T-helper 17 cell (primary cell): ENCODE data around the gene CHRNE. TPM values are rescaled to one million over a fixed set of nuclear protein-coding genes. Genes with fewer than 3 reads are reported as not detected.

Experiments
- ATAC-seq: fragments of 150-1000 bp; cut with Tn5 transposase; 2 replicates; pipeline ENCODE4 v1.10.0; 2021; ENCODE audit warnings: mild to moderate bottlenecking, moderate library complexity
- DNase-seq, 3 donors: peaks; one replicate each; pipeline versions ENCODE4 v3.0.0 to v3.0.0-alpha.2; 2020 to 2021
- H3K9me3 ChIP-seq: one replicate; pipeline ENCODE4 v1.7.0; 2013; ENCODE audit warnings: low read length, mild to moderate bottlenecking; ENCODE audit not compliant: control insufficient read depth, poor library complexity, severe bottlenecking
- H3K27ac Mint-ChIP-seq: one replicate; pipeline ENCODE4 v1.8.0; 2022; ENCODE audit warnings: mild to moderate bottlenecking, moderate library complexity, mixed read lengths
- H3K27me3 Mint-ChIP-seq: one replicate; pipeline ENCODE4 v1.8.0; 2022; ENCODE audit warnings: mixed read lengths
- H3K36me3 Mint-ChIP-seq: one replicate; pipeline ENCODE4 v1.8.0; 2022; ENCODE audit warnings: low read depth, mixed read lengths
- H3K4me1 Mint-ChIP-seq: one replicate; pipeline ENCODE4 v1.8.0; 2022; ENCODE audit warnings: mild to moderate bottlenecking, mixed read lengths
- H3K4me3 Mint-ChIP-seq: one replicate; pipeline ENCODE4 v1.8.0; 2022; ENCODE audit warnings: mild to moderate bottlenecking, moderate library complexity, mixed read lengths
- total RNA-seq, 4 donors: library from RNA in 2 of 4; stranded (reverse) in 2 of 4; gene quantifications; one replicate each; pipeline ENCODE4 v1.2.3 and lab custom pipeline; 2022 to 2026

Gene CHRNE
- total RNA-seq = 1 to 10 TPM; 1.1 to 1.6 TPM
- 1.4 to 6.3 reads per million in 2 donors for total RNA-seq (lab: John Stamatoyannopoulos, UW)

GRCh38 chr17:4903051-4903818, at the start of gene CHRNE:
Gene CHRNE (minus strand): TSS chr17:4903098. CDS start chr17:4903063, 35 bp downstream.
- no peaks in the 10 kb centered on the region for H3K9me3 ChIP-seq
- H3K36me3 Mint-ChIP-seq = no peaks in the 10 kb centered on the region
- ATAC-seq = peak; percentile 43
- peak within 1 kb of the TSS; percentile 85 for H3K4me3 Mint-ChIP-seq
- peak; percentile 47 to 66 (median 55) for DNase-seq
- no peaks in the 10 kb centered on the region for H3K27me3 Mint-ChIP-seq
- peak within 1 kb of the TSS; percentile 69 for H3K27ac Mint-ChIP-seq
- H3K4me1 Mint-ChIP-seq = peaks cover 28% of the 10 kb centered on the region

DNA sequence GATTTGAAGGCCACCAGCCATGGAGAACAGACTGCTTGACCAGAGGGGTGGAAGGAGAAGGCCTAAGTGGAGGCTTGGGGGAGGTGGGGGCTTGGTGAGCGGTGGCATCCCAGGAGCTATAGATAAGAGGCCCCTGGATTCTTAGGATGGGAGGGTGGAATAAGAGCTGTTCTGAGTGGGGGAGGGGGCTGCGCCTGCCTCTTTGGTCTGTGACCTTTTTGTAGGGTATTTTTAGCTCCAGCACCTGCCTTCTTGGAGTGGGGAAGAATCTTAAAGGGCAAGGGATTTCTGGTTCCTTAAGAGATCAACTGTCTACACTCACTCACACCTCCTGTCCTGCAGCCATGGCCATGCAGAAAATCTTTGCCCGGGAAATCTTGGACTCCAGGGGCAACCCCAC, 48.6 kb upstream of the CHRNE start:
- H3K4me3 Mint-ChIP-seq = peak overlapping the region; percentile 21
- ATAC-seq = no peak
- DNase-seq = no peak
- no peaks in the 10 kb centered on the region for H3K27me3 Mint-ChIP-seq
- H3K9me3 ChIP-seq = no peaks in the 10 kb centered on the region
- H3K27ac Mint-ChIP-seq = peak overlapping the region; percentile 79
- H3K4me1 Mint-ChIP-seq = peaks cover 22% of the 10 kb centered on the region
- peaks cover 7% of the 10 kb centered on the region for H3K36me3 Mint-ChIP-seq

DNA sequence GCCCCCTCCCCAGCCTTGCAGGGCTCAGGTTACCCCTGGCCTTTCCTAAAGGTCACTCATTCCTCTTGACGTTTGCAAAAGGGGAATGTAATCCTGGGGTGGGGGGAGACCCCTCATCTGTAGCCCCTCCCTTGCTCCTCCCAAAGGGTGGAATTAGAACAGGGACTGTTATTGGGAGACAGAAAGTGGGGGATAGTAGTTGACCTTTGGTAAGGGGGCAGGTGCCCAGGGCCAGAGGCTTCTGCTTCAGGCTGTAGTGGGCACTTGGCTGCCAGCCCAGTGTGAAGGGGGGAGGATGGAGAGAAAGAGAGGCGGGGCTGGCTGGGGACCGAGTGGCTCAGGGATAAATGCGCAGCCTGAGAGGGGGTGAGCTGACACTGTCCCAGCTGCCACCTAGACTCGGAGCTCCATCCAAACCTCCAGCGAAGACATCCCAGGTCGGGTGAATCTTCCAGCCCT, 47.9 kb upstream of the CHRNE start, which contains the start of gene ENO3:
Gene ENO3, plus strand, starts transcription at position 374 of the 459 bp plus-strand sequence. CDS start 711 bp downstream, outside the sequence.
- DNase-seq = no peak
- ATAC-seq = no peak
- Mint-ChIP-seq H3K36me3 (peaks cover 7% of the 10 kb centered on the region), H3K27me3 (no peaks in the 10 kb centered on the region), H3K4me3 (peak within 1 kb of the TSS; percentile 100), H3K4me1 (peaks cover 23% of the 10 kb centered on the region), H3K27ac (peak within 1 kb of the TSS; percentile 79)
- no peaks in the 10 kb centered on the region for H3K9me3 ChIP-seq

GRCh38 chr17:4950075-4950745, 47.3 kb upstream of the CHRNE start:
- Mint-ChIP-seq H3K4me1 (peaks cover 29% of the 10 kb centered on the region), H3K4me3 (peak overlapping the region; percentile 100), H3K27me3 (no peaks in the 10 kb centered on the region), H3K27ac (peak overlapping the region; percentile 79), H3K36me3 (peaks cover 12% of the 10 kb centered on the region)
- peak; percentile 2 for ATAC-seq
- H3K9me3 ChIP-seq = no peaks in the 10 kb centered on the region
- no peak for DNase-seq

- ATAC-seq = peak; percentile 60
- no peaks in the 10 kb centered on the region for H3K9me3 ChIP-seq
- Mint-ChIP-seq H3K27me3 (no peaks in the 10 kb centered on the region), H3K27ac (peak overlapping the region; percentile 96), H3K4me3 (peak overlapping the region; percentile 100), H3K4me1 (peaks cover 36% of the 10 kb centered on the region), H3K36me3 (peaks cover 15% of the 10 kb centered on the region)
- peak; percentile 60 to 66 (median 63) for DNase-seq
These were observed 46.6 kb upstream of the CHRNE start for GRCh38 chr17:4949321-4950074.

DNA sequence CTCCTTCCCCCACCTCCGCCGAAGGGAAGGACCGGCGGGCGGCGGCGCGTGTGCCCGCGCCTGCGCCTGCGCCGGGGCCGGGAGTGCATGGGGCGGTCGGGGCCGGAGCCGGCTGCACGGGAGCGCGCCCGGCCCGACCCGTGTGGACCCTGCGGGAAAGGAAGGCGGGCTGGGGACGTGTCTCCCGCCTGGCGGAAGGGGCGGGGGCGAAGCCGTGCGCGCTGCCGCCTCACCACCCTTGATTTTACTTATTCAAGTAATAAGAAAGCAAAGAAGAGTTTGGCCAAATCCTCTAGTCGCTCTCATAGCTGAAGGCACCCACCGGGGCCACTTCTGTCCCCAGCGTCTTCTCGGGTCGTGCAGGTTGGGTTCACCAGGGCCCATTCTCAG, 46.0 kb upstream of the CHRNE start:
- ATAC-seq (peak; percentile 50), DNase-seq (peak; percentile 54 to 64 (median 62))
- H3K9me3 ChIP-seq = no peaks in the 10 kb centered on the region
- H3K4me1 Mint-ChIP-seq = peaks cover 41% of the 10 kb centered on the region
- peaks cover 19% of the 10 kb centered on the region for H3K36me3 Mint-ChIP-seq
- peak overlapping the region; percentile 96 for H3K27ac Mint-ChIP-seq
- H3K4me3 Mint-ChIP-seq = peak overlapping the region; percentile 100
- no peaks in the 10 kb centered on the region for H3K27me3 Mint-ChIP-seq

DNA sequence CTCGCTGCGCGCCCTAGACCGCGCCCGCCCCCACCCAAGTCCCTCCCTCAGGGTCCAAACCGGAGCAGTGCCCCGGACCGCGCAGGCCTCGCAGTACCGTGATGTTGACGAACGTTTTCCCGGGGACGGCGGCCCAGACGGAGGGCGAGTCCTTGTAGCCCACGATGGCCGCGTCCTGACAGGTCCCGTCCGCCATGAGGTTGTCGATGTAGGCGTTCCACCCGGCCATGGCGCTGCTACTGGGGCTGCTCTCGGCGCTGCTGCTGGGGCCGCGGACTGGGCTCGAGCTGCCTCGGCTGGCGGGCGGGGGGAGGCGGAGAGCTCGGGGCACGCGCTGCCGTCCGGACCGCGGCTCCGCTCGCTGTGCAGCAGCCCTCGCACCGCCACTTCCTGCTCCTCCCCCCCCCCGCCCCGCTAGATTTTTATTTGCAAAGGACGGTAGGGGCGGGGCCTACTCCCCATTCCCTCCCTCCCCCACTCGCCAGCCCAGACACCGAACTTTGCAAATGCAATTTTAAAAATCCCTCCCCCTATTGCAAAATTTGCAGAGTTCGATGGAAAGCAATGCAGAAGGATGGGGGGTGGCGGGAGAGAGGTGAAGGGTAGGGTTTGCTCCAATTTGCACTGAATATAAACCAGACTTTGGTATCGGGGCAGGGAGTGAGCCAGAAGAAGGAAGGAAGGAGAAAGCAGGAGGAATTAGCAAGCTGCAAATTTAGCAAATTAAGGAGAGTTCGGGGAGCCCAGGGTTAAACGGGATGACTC, 45.5 kb upstream of the CHRNE start, which contains the start of gene PFN1:
Gene PFN1, minus strand, starts transcription at position 365 of the 765 bp plus-strand sequence. Its CDS starts 136 bp downstream, at position 229.
- H3K4me1 Mint-ChIP-seq = peaks cover 43% of the 10 kb centered on the region
- H3K36me3 Mint-ChIP-seq = peaks cover 19% of the 10 kb centered on the region
- peak within 1 kb of the TSS; percentile 96 for H3K27ac Mint-ChIP-seq
- H3K4me3 Mint-ChIP-seq = peak within 1 kb of the TSS; percentile 100
- ATAC-seq = peak; percentile 64
- no peaks in the 10 kb centered on the region for H3K27me3 Mint-ChIP-seq
- H3K9me3 ChIP-seq = no peaks in the 10 kb centered on the region
- peak; percentile 73 to 86 (median 79) for DNase-seq

DNA sequence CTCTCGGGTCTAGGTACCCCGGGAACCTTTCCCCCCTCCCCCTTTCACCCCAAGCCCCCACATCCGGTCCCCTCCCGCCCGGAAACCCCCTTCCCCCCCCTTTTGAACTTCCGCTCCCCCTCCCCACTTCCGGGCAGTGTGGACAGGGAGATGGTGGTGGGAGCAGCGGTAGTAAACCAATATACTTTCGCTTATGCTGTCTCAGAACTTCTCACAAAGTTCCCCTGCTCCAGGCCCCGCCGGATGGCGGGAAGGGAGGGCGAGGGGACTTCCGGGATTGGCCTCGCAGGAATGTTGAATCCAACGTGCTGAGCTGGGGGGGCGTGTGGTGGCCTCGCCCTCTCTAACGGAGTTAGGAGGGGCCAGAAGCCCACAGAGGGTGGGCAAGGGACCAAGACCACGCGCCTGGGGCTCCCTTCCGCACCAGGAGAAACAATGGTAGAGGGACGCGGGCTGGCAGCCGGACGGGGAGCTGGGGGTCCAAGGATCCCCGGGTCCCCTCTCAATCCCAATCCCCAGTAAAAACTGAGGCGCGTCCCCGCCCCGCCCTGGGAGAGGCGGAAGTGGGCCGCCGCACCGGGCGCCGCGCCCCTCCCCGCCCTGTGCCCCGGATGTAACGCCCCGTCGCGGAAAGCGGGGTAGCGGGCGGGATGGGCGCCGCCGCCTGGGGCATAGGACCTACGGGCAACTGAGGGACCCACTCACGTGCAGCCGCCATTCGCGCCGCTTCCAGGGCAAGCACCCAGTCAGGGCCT, 44.7 kb upstream of the CHRNE start:
- peaks cover 50% of the 10 kb centered on the region for H3K4me1 Mint-ChIP-seq

DNA sequence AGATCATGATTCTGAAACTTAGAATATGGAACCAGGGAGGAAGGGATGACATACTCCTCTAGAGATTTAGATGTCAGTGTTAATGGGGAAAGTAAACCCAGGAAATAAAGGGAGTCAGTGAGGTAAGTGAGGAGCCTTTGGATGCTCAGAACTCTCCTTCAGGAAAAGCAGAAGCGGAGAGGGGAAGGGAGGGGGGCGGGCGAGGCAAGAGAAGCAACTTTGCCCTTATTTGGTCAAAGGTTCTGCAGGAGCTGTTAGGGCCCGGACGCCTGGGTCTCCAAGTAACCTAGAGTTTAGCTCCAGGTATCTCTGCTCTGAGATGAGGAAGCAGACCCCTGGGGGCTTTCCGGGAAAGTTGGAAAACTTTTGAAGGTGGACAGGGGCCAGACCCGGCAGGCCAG, 44.1 kb upstream of the CHRNE start:
- Mint-ChIP-seq H3K4me1 (peaks cover 56% of the 10 kb centered on the region), H3K4me3 (peak overlapping the region; percentile 100), H3K27me3 (no peaks in the 10 kb centered on the region), H3K27ac (peak overlapping the region; percentile 93), H3K36me3 (peaks cover 19% of the 10 kb centered on the region)
- H3K9me3 ChIP-seq = no peaks in the 10 kb centered on the region
- no peak for ATAC-seq
- no peak for DNase-seq

More for the DNA sequence above, 44.7 kb upstream of the CHRNE start:
- DNase-seq (peak; percentile 50 to 61 (median 55)), ATAC-seq (peak; percentile 28)
- Mint-ChIP-seq H3K27ac (peak overlapping the region; percentile 93), H3K4me3 (peak overlapping the region; percentile 100), H3K36me3 (peaks cover 19% of the 10 kb centered on the region), H3K27me3 (no peaks in the 10 kb centered on the region)
- no peaks in the 10 kb centered on the region for H3K9me3 ChIP-seq

GRCh38 chr17:4946312-4946976, 43.5 kb upstream of the CHRNE start:
- Mint-ChIP-seq H3K27me3 (no peaks in the 10 kb centered on the region), H3K36me3 (peaks cover 22% of the 10 kb centered on the region), H3K4me3 (peak overlapping the region; percentile 100), H3K27ac (peak overlapping the region; percentile 93), H3K4me1 (peaks cover 61% of the 10 kb centered on the region)
- no peaks in the 10 kb centered on the region for H3K9me3 ChIP-seq
- no peak for ATAC-seq
- DNase-seq = no peak

- peaks cover 63% of the 10 kb centered on the region for H3K4me1 Mint-ChIP-seq
- H3K4me3 Mint-ChIP-seq = peak overlapping the region; percentile 100
- H3K27me3 Mint-ChIP-seq = no peaks in the 10 kb centered on the region
- ATAC-seq (no peak), DNase-seq (no peak)
- H3K36me3 Mint-ChIP-seq = peaks cover 26% of the 10 kb centered on the region
- peak overlapping the region; percentile 93 for H3K27ac Mint-ChIP-seq
- no peaks in the 10 kb centered on the region for H3K9me3 ChIP-seq
These were observed 43.0 kb upstream of the CHRNE start for GRCh38 chr17:4945944-4946280.
